ENCODE data around the gene AFF3.

DNA sequence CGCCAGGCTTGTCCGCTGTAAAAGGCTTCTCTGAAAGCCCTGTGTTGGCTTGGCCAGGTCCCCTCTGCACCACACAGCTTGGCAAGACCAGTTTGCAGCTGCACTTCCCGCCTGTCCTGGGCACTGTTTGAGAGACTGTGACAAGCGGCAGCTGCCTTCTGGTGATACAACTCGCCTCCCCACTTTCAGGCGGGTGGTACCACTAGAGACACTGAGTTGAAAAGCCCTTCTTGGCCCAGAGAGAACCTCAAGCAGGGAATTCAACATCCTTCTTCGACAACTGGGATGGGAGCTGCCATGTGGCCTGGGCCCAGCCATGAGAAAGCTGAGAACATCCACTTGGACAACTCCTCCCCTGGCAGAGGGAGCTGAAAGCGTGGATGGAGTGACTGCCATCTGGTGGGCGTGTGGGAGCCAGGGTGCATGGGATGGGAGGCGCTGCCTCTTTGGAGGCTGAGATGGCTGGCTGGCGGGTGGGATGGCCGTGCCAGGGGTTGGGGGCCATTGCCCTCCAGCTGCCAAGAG is 527.1 kb downstream of the AFF3 start:
- TF ChIP-seq EGR1 (IDR thresholded peaks at IDR 0.05) (no peak), TAF1 (IDR thresholded peaks at IDR 0.05; ENCODE audit: low read depth) (no peak)
- TF ChIP-seq, protein P1, sequence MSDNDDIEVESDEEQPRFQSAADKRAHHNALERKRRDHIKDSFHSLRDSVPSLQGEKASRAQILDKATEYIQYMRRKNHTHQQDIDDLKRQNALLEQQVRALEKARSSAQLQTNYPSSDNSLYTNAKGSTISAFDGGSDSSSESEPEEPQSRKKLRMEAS (IDR thresholded peaks at IDR 0.05): peak; percentile 78

All from Ishikawa (cell line).